Measurements from ENCODE around the gene LRP8. TPM values are rescaled to one million over a fixed set of nuclear protein-coding genes. Genes with fewer than 3 reads are reported as not detected.

LRP8 gene
- total RNA-seq, 1 donor from 2014 or later, result 12.8 TPM

GRCh38 chr1:53320646-53321045, 7.2 kb downstream of the LRP8 start:
- Histone ChIP-seq H4K20me1 (ENCODE audit: insufficient read depth, low read length) (peaks cover 73% of the 10 kb centered on the region), H3K4me3 (ENCODE audit: insufficient read depth, low read depth, low read length) (no peak overlapping the region), H3K27me3 (ENCODE audit: insufficient read depth, low read length) (no peaks in the 10 kb centered on the region), H3K36me3 (ENCODE audit: insufficient read depth, low read length) (peaks cover 10% of the 10 kb centered on the region), H3K9me3 (ENCODE audit: insufficient read depth, low read depth, low read length) (no peaks in the 10 kb centered on the region), H3K79me2 (ENCODE audit: insufficient read depth, low read length) (no peaks in the 10 kb centered on the region), H3K4me2 (ENCODE audit: low read length) (no peak overlapping the region), H3K9ac (ENCODE audit: low read length) (no peak overlapping the region), H2AFZ (ENCODE audit: low read depth, low read length) (no peak overlapping the region), H3K4me1 (ENCODE audit: insufficient read depth, low read length) (peaks cover 5% of the 10 kb centered on the region), H3K27ac (ENCODE audit: low read depth, low read length) (no peak overlapping the region)
- DNase-seq (ENCODE audit: low read depth) (no peak), FAIRE-seq (no peak)
- peaks cover 7% of the 10 kb centered on the region for H3K4me1 Mint-ChIP-seq (ENCODE audit: low read depth, unreplicated experiment)
- peaks cover 5% of the 10 kb centered on the region for H3K27me3 Mint-ChIP-seq (ENCODE audit: low read depth, unreplicated experiment)
- H3K4me3 Mint-ChIP-seq (ENCODE audit: unreplicated experiment), result no peak overlapping the region
- no peak for TF ChIP-seq EZH2 (IDR thresholded peaks at IDR 0.05; ENCODE audit: insufficient read depth, low read length)
- TF ChIP-seq CTCF (IDR thresholded peaks at IDR 0.05; ENCODE audit: insufficient read depth, low read depth, low read length), result no peak
- peaks cover 11% of the 10 kb centered on the region for H3K36me3 Mint-ChIP-seq (ENCODE audit: low read depth, unreplicated experiment)
- H3K27ac Mint-ChIP-seq (ENCODE audit: unreplicated experiment), result no peak overlapping the region
- H3K9me3 Mint-ChIP-seq (ENCODE audit: unreplicated experiment), result no peaks in the 10 kb centered on the region

- no peak for FAIRE-seq
- peaks cover 81% of the 10 kb centered on the region for H4K20me1 ChIP-seq (ENCODE audit: insufficient read depth, low read length)
- H3K27me3 ChIP-seq (ENCODE audit: insufficient read depth, low read length), result no peaks in the 10 kb centered on the region
- no peak overlapping the region for H3K4me3 ChIP-seq (ENCODE audit: insufficient read depth, low read depth, low read length)
- H3K4me1 ChIP-seq (ENCODE audit: insufficient read depth, low read length), result no peaks in the 10 kb centered on the region
- TF ChIP-seq CTCF (IDR thresholded peaks at IDR 0.05; ENCODE audit: insufficient read depth, low read depth, low read length) (no peak), EZH2 (IDR thresholded peaks at IDR 0.05; ENCODE audit: insufficient read depth, low read length) (no peak)
- no peak for DNase-seq (ENCODE audit: low read depth)
- H3K36me3 ChIP-seq (ENCODE audit: insufficient read depth, low read length), result peaks cover 10% of the 10 kb centered on the region
- H3K4me1 Mint-ChIP-seq (ENCODE audit: low read depth, unreplicated experiment), result peaks cover 7% of the 10 kb centered on the region
- peaks cover 9% of the 10 kb centered on the region for H3K36me3 Mint-ChIP-seq (ENCODE audit: low read depth, unreplicated experiment)
- H3K4me3 Mint-ChIP-seq (ENCODE audit: unreplicated experiment), result no peak overlapping the region
- H3K4me2 ChIP-seq (ENCODE audit: low read length), result no peak overlapping the region
- no peak overlapping the region for H2AFZ ChIP-seq (ENCODE audit: low read depth, low read length)
- H3K9ac ChIP-seq (ENCODE audit: low read length), result no peak overlapping the region
- H3K9me3 Mint-ChIP-seq (ENCODE audit: unreplicated experiment), result no peaks in the 10 kb centered on the region
- no peaks in the 10 kb centered on the region for H3K9me3 ChIP-seq (ENCODE audit: insufficient read depth, low read depth, low read length)
- H3K27me3 Mint-ChIP-seq (ENCODE audit: low read depth, unreplicated experiment), result peaks cover 2% of the 10 kb centered on the region
- H3K27ac ChIP-seq (ENCODE audit: low read depth, low read length), result no peak overlapping the region
- no peaks in the 10 kb centered on the region for H3K79me2 ChIP-seq (ENCODE audit: insufficient read depth, low read length)
- no peak overlapping the region for H3K27ac Mint-ChIP-seq (ENCODE audit: unreplicated experiment)
These were observed 8.4 kb downstream of the LRP8 start for GRCh38 chr1:53319296-53320101.

All from astrocyte (in vitro differentiated cells and primary cell).